GM12878 (cell line): ENCODE measurements around the gene C5orf15.

Source experiments
- CEBPB ChIP-seq, 2 experiments: fragments of 150-350 bp in 1 of 2; IDR thresholded peaks; 2 replicates each; pipeline ENCODE4 v1.6.1; 2012 to 2014; ENCODE audit warnings: low read depth in 2 of 2, low read length in 2 of 2, borderline replicate concordance in 1 of 2, inconsistent platforms in 1 of 2
- EP300 ChIP-seq, 2 experiments: fragments of 150-350 bp in 1 of 2; IDR thresholded peaks; 2 replicates each; pipeline ENCODE4 v1.6.1; 2011 to 2012; ENCODE audit warnings: low read depth in 2 of 2, low read length in 2 of 2, borderline replicate concordance in 1 of 2, improper control_type of control experiment in 1 of 2, inconsistent platforms in 1 of 2; ENCODE audit not compliant: control insufficient read depth in 1 of 2
- EZH2 ChIP-seq: IDR thresholded peaks from 2 replicates; pipeline ENCODE4 v1.6.1; 2012; ENCODE audit warnings: low read depth, mild to moderate bottlenecking, control low read depth, inconsistent platforms, low read length, borderline replicate concordance; ENCODE audit not compliant: control insufficient read depth
- RCOR1 ChIP-seq: conservative IDR thresholded peaks from 2 replicates; pipeline ENCODE4 v1.6.1; 2012; ENCODE audit warnings: low read depth, low read length, improper control_type of control experiment
- TF ChIP-seq, protein P1 (sequence below), 3 experiments: IDR thresholded peaks in 2 of 3; conservative IDR thresholded peaks in 1 of 3; 2 replicates each; pipeline ENCODE4 v1.5.1; 2011; ENCODE audit warnings: low read depth in 3 of 3, low read length in 3 of 3, mild to moderate bottlenecking in 3 of 3, control low read depth in 2 of 3, moderate library complexity in 2 of 3, inconsistent platforms in 1 of 3, mixed read lengths in 1 of 3; ENCODE audit not compliant: control insufficient read depth in 2 of 3, insufficient read depth in 1 of 3; ENCODE audit errors: extremely low read depth in 1 of 3

DNA sequence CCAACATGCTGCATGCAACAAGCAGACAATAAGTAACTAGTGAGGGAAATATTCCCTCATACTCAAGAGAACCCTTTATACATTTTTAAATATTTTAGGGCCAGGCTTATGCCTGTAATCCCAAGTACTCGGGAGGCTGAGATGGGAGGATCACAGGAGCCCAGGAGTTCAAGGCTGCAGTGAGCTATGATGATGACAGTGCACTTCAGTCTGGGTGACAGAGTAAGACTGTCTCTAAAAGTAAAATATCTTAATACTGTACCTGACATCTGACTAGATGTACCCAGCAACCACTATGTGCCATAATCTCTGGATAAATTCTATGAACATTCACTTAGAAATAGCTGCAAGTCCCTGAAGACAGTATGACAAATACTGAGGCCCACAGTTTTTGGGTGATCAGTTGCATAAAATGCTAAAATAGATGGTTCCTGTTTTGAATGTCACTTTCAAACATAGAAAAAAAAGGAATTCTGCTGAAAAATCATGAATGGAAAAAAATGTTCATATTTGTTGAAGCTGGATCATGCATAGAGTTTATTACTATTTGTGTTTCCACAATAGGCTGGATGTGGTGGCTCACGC is 2.0 kb upstream of the C5orf15 start:
- TF ChIP-seq, protein P1, sequence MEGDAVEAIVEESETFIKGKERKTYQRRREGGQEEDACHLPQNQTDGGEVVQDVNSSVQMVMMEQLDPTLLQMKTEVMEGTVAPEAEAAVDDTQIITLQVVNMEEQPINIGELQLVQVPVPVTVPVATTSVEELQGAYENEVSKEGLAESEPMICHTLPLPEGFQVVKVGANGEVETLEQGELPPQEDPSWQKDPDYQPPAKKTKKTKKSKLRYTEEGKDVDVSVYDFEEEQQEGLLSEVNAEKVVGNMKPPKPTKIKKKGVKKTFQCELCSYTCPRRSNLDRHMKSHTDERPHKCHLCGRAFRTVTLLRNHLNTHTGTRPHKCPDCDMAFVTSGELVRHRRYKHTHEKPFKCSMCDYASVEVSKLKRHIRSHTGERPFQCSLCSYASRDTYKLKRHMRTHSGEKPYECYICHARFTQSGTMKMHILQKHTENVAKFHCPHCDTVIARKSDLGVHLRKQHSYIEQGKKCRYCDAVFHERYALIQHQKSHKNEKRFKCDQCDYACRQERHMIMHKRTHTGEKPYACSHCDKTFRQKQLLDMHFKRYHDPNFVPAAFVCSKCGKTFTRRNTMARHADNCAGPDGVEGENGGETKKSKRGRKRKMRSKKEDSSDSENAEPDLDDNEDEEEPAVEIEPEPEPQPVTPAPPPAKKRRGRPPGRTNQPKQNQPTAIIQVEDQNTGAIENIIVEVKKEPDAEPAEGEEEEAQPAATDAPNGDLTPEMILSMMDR (IDR thresholded peaks at IDR 0.05 in 2 of 3, conservative IDR thresholded peaks at IDR 0.05 in 1 of 3; ENCODE audit: control insufficient read depth in 2 of 3, extremely low read depth in 1 of 3, insufficient read depth in 1 of 3, low read depth in 3 of 3, low read length in 3 of 3), result no peak
- TF ChIP-seq CEBPB (IDR thresholded peaks at IDR 0.05; ENCODE audit: borderline replicate concordance in 1 of 2, low read depth in 2 of 2, low read length in 2 of 2), result no peak
- TF ChIP-seq EZH2, result no peak
- TF ChIP-seq EP300 (IDR thresholded peaks at IDR 0.05; ENCODE audit: borderline replicate concordance in 1 of 2, control insufficient read depth in 1 of 2, low read depth in 2 of 2, low read length in 2 of 2), result no peak
- TF ChIP-seq RCOR1, result no peak
